WTC11 (cell line): ENCODE measurements around the gene HLA-DMA. TPM values are rescaled to one million over a fixed set of nuclear protein-coding genes. Genes with fewer than 3 reads are reported as not detected.

Source experiments
- ATAC-seq: fragments of 200-7000 bp; cut with Tn5 transposase; 2 replicates; pipeline ENCODE4 v1.10.0; 2021; ENCODE audit warnings: mild to moderate bottlenecking, moderate library complexity
- CTCF ChIA-PET: fragments of 300-600 bp; sonication (Branson Sonifier 250); formaldehyde crosslinking; loops from one replicate; lab custom pipeline; 2021; ENCODE audit warnings: antibody characterized with exemption; lab: Charles Lee
- POLR2A ChIA-PET: fragments of 350-600 bp; sonication (Branson Sonifier 250); formaldehyde crosslinking; loops from one replicate; lab custom pipeline; 2021; ENCODE audit warnings: antibody characterized with exemption; lab: Charles Lee
- DNase-seq: peaks from one replicate; pipeline ENCODE4 v3.0.0; 2021; ENCODE audit warnings: low spot score
- H3K27ac Mint-ChIP-seq: 2 replicates; pipeline ENCODE4 v1.8.0; 2021; ENCODE audit warnings: mixed read lengths
- H3K27me3 Mint-ChIP-seq: 2 replicates; pipeline ENCODE4 v1.8.0; 2021; ENCODE audit warnings: low read depth, mild to moderate bottlenecking, moderate library complexity, mixed read lengths
- H3K36me3 Mint-ChIP-seq: 2 replicates; pipeline ENCODE4 v1.8.0; 2021; ENCODE audit warnings: mixed read lengths
- H3K4me1 Mint-ChIP-seq: 2 replicates; pipeline ENCODE4 v1.8.0; 2022; ENCODE audit warnings: mixed read lengths
- H3K4me3 Mint-ChIP-seq: 2 replicates; pipeline ENCODE4 v1.8.0; 2021; ENCODE audit warnings: mild to moderate bottlenecking, moderate library complexity, mixed read lengths
- H3K9me3 Mint-ChIP-seq: 2 replicates; pipeline ENCODE4 v1.8.0; 2021; ENCODE audit warnings: mixed read lengths
- CTCF ChIP-seq: fragments of 200-600 bp; IDR thresholded peaks from 2 replicates; pipeline ENCODE4 v1.8.0; 2022; ENCODE audit warnings: antibody characterized with exemption
- E2F1 ChIP-seq: sonication (generic); formaldehyde crosslinking; IDR thresholded peaks from 2 replicates; pipeline ENCODE4 v1.8.0; 2022; ENCODE audit warnings: mild to moderate bottlenecking, missing genetic modification reagents
- EMX1 ChIP-seq: fragments of 250-450 bp; sonication (Bioruptor Pico); IDR thresholded peaks from 2 replicates; pipeline ENCODE4 v1.8.0; 2021; ENCODE audit warnings: mild to moderate bottlenecking
- KAT7 ChIP-seq: sonication (generic); formaldehyde crosslinking; IDR thresholded peaks from 2 replicates; pipeline ENCODE4 v1.8.1; 2023; ENCODE audit warnings: missing genetic modification reagents, mild to moderate bottlenecking, borderline replicate concordance
- MYBL2 ChIP-seq: sonication (generic); formaldehyde crosslinking; IDR thresholded peaks from 2 replicates; pipeline ENCODE4 v1.8.1; 2023; ENCODE audit warnings: mild to moderate bottlenecking, moderate library complexity, missing genetic modification reagents
- NR3C1 ChIP-seq: sonication (generic); formaldehyde crosslinking; conservative IDR thresholded peaks from 2 replicates; pipeline ENCODE4 v1.8.1; 2023; ENCODE audit warnings: low read depth, mild to moderate bottlenecking, missing genetic modification reagents
- OVOL2 ChIP-seq: fragments of 250-450 bp; sonication (Bioruptor Pico); IDR thresholded peaks from 2 replicates; pipeline ENCODE4 v1.9.0; 2021; ENCODE audit warnings: mild to moderate bottlenecking, borderline replicate concordance
- RORB ChIP-seq: fragments of 250-450 bp; sonication (Bioruptor Pico); IDR thresholded peaks from 2 replicates; pipeline ENCODE4 v1.9.0; 2021; ENCODE audit warnings: mild to moderate bottlenecking
- ZMAT4 ChIP-seq: fragments of 250-450 bp; sonication (Bioruptor Pico); IDR thresholded peaks from 2 replicates; pipeline ENCODE4 v1.9.0; 2021; ENCODE audit warnings: mild to moderate bottlenecking
- ZNF219 ChIP-seq: sonication (generic); formaldehyde crosslinking; IDR thresholded peaks from 2 replicates; pipeline ENCODE4 v1.8.0; 2023; ENCODE audit warnings: missing genetic modification reagents, mild to moderate bottlenecking, borderline replicate concordance
- ZNF512 ChIP-seq: sonication (generic); formaldehyde crosslinking; IDR thresholded peaks from 2 replicates; pipeline ENCODE4 v1.8.1; 2022; ENCODE audit warnings: missing genetic modification reagents, borderline replicate concordance
- total RNA-seq: library from RNA; stranded (reverse); gene quantifications from 3 replicates; pipeline ENCODE4 v1.2.3, GENCODE V29; 2021
- TF ChIP-seq, protein P1 (sequence below): sonication (generic); formaldehyde crosslinking; IDR thresholded peaks from 2 replicates; pipeline ENCODE4 v1.8.1; 2022; ENCODE audit warnings: mild to moderate bottlenecking, missing genetic modification reagents, moderate library complexity, borderline replicate concordance
- TF ChIP-seq, protein P2 (sequence below): sonication (generic); formaldehyde crosslinking; IDR thresholded peaks from 2 replicates; pipeline ENCODE4 v1.8.1; 2023; ENCODE audit warnings: mild to moderate bottlenecking, missing genetic modification reagents
- TF ChIP-seq, protein P3 (sequence below): sonication (generic); formaldehyde crosslinking; IDR thresholded peaks from 2 replicates; pipeline ENCODE4 v1.8.1; 2022; ENCODE audit warnings: low read depth, mild to moderate bottlenecking, moderate library complexity, missing genetic modification reagents, borderline replicate concordance
- TF ChIP-seq, protein P4 (sequence below): sonication (generic); formaldehyde crosslinking; IDR thresholded peaks from 2 replicates; pipeline ENCODE4 v1.8.1; 2023; ENCODE audit warnings: mild to moderate bottlenecking, missing genetic modification reagents, moderate library complexity
- TF ChIP-seq, protein P5 (sequence below): sonication (generic); formaldehyde crosslinking; IDR thresholded peaks from 2 replicates; pipeline ENCODE4 v1.8.0; 2022; ENCODE audit warnings: mild to moderate bottlenecking, missing genetic modification reagents
- TF ChIP-seq, protein P6 (sequence below): sonication (generic); formaldehyde crosslinking; IDR thresholded peaks from 2 replicates; pipeline ENCODE4 v1.8.1; 2022; ENCODE audit warnings: mild to moderate bottlenecking, moderate library complexity, missing genetic modification reagents

HLA-DMA gene
- total RNA-seq, 1 experiment from 2014 or later = 6.6 TPM

DNA sequence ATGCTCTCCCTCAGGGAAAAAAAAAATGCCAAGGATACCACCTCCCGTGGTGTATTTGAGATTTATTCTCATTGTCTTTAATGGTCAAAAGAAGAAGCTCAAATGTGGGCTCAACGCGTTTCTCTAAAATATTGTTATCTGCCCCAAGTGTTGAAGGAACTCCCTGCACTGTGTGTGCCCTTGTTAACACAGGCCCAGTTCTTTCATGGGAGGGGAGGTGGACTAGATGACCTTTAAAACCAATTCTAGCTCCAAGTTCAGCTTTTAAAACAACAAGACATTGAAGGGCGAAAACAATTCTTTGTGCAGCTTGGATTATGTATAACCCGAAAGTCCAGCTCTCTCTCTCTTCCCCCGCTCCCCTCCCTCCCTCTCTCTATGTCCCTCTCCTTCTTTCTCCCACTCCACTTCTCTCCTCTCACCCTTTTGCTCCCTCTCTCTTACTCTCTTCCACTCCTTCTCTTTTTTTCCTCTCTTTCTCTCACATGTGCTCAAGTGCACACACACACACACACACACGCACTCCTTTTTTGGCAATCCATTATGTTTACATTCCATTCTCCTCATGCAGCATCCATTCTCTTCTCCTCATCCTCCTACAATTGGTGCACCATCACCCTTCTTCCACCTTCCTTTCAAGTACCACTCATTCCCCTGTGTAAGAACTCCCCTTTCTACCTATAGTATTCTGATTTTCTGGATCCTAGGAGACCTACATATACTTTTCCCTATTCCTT, 20.6 kb downstream of the HLA-DMA start:
- CTCF ChIA-PET = interaction anchor here (1.2 to 6.8 kb wide), 8 partner anchors 10 to 52 kb away, joined by 3 to 162 read pairs (median 30); partner anchors contain the start of genes HLA-DMA and HLA-DMB
- H3K4me3 Mint-ChIP-seq = no peak overlapping the region
- TF ChIP-seq OVOL2 (CRISPR knock-in tag) (no peak), MYBL2 (CRISPR knock-in tag) (no peak), ZMAT4 (CRISPR knock-in tag) (no peak), E2F1 (CRISPR knock-in tag) (no peak), CTCF (no peak), KAT7 (CRISPR knock-in tag) (no peak), EMX1 (no peak), NR3C1 (CRISPR knock-in tag) (no peak), ZNF219 (CRISPR knock-in tag) (no peak), RORB (no peak)
- TF ChIP-seq, protein P1, sequence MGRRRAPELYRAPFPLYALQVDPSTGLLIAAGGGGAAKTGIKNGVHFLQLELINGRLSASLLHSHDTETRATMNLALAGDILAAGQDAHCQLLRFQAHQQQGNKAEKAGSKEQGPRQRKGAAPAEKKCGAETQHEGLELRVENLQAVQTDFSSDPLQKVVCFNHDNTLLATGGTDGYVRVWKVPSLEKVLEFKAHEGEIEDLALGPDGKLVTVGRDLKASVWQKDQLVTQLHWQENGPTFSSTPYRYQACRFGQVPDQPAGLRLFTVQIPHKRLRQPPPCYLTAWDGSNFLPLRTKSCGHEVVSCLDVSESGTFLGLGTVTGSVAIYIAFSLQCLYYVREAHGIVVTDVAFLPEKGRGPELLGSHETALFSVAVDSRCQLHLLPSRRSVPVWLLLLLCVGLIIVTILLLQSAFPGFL (CRISPR knock-in tag) = no peak
- TF ChIP-seq, protein P2, sequence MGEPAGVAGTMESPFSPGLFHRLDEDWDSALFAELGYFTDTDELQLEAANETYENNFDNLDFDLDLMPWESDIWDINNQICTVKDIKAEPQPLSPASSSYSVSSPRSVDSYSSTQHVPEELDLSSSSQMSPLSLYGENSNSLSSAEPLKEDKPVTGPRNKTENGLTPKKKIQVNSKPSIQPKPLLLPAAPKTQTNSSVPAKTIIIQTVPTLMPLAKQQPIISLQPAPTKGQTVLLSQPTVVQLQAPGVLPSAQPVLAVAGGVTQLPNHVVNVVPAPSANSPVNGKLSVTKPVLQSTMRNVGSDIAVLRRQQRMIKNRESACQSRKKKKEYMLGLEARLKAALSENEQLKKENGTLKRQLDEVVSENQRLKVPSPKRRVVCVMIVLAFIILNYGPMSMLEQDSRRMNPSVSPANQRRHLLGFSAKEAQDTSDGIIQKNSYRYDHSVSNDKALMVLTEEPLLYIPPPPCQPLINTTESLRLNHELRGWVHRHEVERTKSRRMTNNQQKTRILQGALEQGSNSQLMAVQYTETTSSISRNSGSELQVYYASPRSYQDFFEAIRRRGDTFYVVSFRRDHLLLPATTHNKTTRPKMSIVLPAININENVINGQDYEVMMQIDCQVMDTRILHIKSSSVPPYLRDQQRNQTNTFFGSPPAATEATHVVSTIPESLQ (CRISPR knock-in tag) = no peak
- TF ChIP-seq, protein P3, sequence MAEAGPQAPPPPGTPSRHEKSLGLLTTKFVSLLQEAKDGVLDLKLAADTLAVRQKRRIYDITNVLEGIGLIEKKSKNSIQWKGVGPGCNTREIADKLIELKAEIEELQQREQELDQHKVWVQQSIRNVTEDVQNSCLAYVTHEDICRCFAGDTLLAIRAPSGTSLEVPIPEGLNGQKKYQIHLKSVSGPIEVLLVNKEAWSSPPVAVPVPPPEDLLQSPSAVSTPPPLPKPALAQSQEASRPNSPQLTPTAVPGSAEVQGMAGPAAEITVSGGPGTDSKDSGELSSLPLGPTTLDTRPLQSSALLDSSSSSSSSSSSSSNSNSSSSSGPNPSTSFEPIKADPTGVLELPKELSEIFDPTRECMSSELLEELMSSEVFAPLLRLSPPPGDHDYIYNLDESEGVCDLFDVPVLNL (CRISPR knock-in tag) = no peak
- TF ChIP-seq, protein P4, sequence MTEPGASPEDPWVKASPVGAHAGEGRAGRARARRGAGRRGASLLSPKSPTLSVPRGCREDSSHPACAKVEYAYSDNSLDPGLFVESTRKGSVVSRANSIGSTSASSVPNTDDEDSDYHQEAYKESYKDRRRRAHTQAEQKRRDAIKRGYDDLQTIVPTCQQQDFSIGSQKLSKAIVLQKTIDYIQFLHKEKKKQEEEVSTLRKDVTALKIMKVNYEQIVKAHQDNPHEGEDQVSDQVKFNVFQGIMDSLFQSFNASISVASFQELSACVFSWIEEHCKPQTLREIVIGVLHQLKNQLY (CRISPR knock-in tag) = no peak
- TF ChIP-seq, all 79 proteins: peak for 0
- H3K36me3 Mint-ChIP-seq = no peaks in the 10 kb centered on the region
- no peaks in the 10 kb centered on the region for H3K4me1 Mint-ChIP-seq
- H3K27me3 Mint-ChIP-seq = peaks cover 32% of the 10 kb centered on the region
- POLR2A ChIA-PET = no interaction called here
- H3K27ac Mint-ChIP-seq = no peak overlapping the region
- ATAC-seq (no peak), DNase-seq (no peak)
- no peaks in the 10 kb centered on the region for H3K9me3 Mint-ChIP-seq

DNA sequence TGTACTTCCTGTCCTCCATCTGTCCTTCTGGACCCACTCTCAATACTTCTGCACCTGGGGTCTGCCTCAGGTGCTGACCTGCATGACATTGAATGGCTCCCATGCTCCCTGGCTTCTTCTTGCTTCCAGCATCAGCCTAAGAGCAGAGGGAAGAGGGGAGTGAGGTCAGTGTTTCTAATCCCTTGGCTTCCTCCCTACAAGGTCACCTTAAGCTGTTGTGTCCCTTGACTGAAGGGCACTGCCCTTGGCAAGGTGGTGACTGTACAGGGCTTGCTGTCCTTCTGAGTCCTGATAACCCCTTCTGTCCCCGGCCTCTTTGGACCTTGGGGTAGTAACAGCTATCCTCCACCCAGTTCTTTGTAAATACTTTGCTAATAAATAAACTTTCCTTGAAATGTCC, 21.7 kb downstream of the HLA-DMA start:
- no peak for ATAC-seq
- DNase-seq = no peak
- H3K4me1 Mint-ChIP-seq = no peaks in the 10 kb centered on the region
- POLR2A ChIA-PET = no interaction called here
- no peak overlapping the region for H3K27ac Mint-ChIP-seq
- H3K27me3 Mint-ChIP-seq = peaks cover 23% of the 10 kb centered on the region
- no peak overlapping the region for H3K4me3 Mint-ChIP-seq
- CTCF ChIA-PET = interaction anchor here (1.1 to 3.5 kb wide), 3 partner anchors 11 to 47 kb away, joined by 5 to 27 read pairs (median 6); partner anchors contain the start of gene HLA-DMB
- TF ChIP-seq, protein P5, sequence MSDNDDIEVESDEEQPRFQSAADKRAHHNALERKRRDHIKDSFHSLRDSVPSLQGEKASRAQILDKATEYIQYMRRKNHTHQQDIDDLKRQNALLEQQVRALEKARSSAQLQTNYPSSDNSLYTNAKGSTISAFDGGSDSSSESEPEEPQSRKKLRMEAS (CRISPR knock-in tag) = no peak
- no peak for TF ChIP-seq ZNF512 (CRISPR knock-in tag)
- TF ChIP-seq, protein P6, sequence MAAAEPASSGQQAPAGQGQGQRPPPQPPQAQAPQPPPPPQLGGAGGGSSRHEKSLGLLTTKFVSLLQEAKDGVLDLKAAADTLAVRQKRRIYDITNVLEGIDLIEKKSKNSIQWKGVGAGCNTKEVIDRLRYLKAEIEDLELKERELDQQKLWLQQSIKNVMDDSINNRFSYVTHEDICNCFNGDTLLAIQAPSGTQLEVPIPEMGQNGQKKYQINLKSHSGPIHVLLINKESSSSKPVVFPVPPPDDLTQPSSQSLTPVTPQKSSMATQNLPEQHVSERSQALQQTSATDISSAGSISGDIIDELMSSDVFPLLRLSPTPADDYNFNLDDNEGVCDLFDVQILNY (CRISPR knock-in tag) = no peak
- H3K36me3 Mint-ChIP-seq = no peaks in the 10 kb centered on the region
- H3K9me3 Mint-ChIP-seq = 0 out of 2 replicates have a peak, but pooled peaks cover 1% of the 10 kb centered on the region
